GM12878 (cell line): ENCODE measurements around the gene HEPACAM2. TPM values are rescaled to one million over a fixed set of nuclear protein-coding genes. Genes with fewer than 3 reads are reported as not detected.

ENCODE experiments used
- ATAC-seq: fragments of 200-7000 bp; cut with Tn5 transposase; 3 replicates; pipeline ENCODE4 v1.9.1; 2020; ENCODE audit warnings: mild to moderate bottlenecking, moderate library complexity
- BruUV-seq: library from RNA; stranded (reverse); fragments of 400-500 nt; replicated peaks from 2 replicates; lab custom pipeline; 2021; lab: Mats Ljungman, UMichigan
- CTCF ChIA-PET: fragments of 300-600 bp; sonication (Branson Sonifier 250); formaldehyde crosslinking; extraction: SDS; loops from one replicate; lab custom pipeline; 2021; ENCODE audit warnings: inconsistent platforms; lab: Yijun Ruan, JAX
- POLR2A ChIA-PET: fragments of 350-600 bp; formaldehyde crosslinking; extraction: SDS; loops from one replicate; lab custom pipeline; 2021; ENCODE audit warnings: inconsistent platforms; lab: Charles Lee
- RAD21 ChIA-PET: fragments of 300-600 bp; sonication (Branson Sonifier 250); formaldehyde crosslinking; loops from one replicate; lab custom pipeline; 2023; ENCODE audit warnings: antibody characterized with exemption; ENCODE audit not compliant: unreplicated experiment; lab: Charles Lee
- SMC1A ChIA-PET: fragments of 300-600 bp; sonication (Branson Sonifier 250); formaldehyde crosslinking; loops from one replicate; lab custom pipeline; 2023; ENCODE audit not compliant: unreplicated experiment, uncharacterized antibody; lab: Charles Lee
- DNase-seq: peaks from one replicate; pipeline ENCODE4 v3.0.0-alpha.2; 2011; ENCODE audit warnings: low read depth, low spot score
- FAIRE-seq: peaks from 3 replicates; lab custom pipeline; 2011; peaks lifted over from hg19 to GRCh38; lab: Jason Lieb, UNC
- H2AFZ ChIP-seq: 2 replicates; pipeline ENCODE4 v1.6.0; 2011; ENCODE audit warnings: low read depth, low read length, control low read depth; ENCODE audit not compliant: control insufficient read depth
- H3K27ac ChIP-seq: 2 replicates; pipeline ENCODE4 v1.5.1; 2011; ENCODE audit warnings: control low read depth; ENCODE audit not compliant: control insufficient read depth, insufficient read depth
- H3K27me3 ChIP-seq, 2 experiments: replicated peaks in 1 of 2; 2 replicates each; pipeline versions ENCODE4 v1.6.0 to v1.6.1; 2011; ENCODE audit warnings: low read length in 1 of 2; ENCODE audit not compliant: control insufficient read depth in 2 of 2, insufficient read depth in 2 of 2
- H3K36me3 ChIP-seq, 2 experiments: 2 replicates each; pipeline ENCODE4 v1.5.1; 2011; ENCODE audit warnings: low read length in 1 of 2; ENCODE audit not compliant: control insufficient read depth in 2 of 2, insufficient read depth in 2 of 2
- H3K4me1 ChIP-seq: 2 replicates; pipeline ENCODE4 v1.6.1; 2011; ENCODE audit warnings: mild to moderate bottlenecking, low read length, moderate library complexity, mixed read lengths; ENCODE audit not compliant: control insufficient read depth, insufficient read depth
- H3K4me2 ChIP-seq: 2 replicates; pipeline ENCODE4 v1.6.0; 2011; ENCODE audit warnings: control low read depth; ENCODE audit not compliant: control insufficient read depth, insufficient read depth
- H3K4me3 ChIP-seq: fragments of 200-600 bp; sonication (generic); 2 replicates; pipeline ENCODE4 v1.5.1; 2016
- H3K79me2 ChIP-seq: 2 replicates; pipeline ENCODE4 v1.6.0; 2011; ENCODE audit warnings: low read length; ENCODE audit not compliant: control insufficient read depth, insufficient read depth
- H3K9ac ChIP-seq: 2 replicates; pipeline ENCODE4 v1.8.0; 2011; ENCODE audit warnings: low read length, control low read depth, mixed read lengths; ENCODE audit not compliant: control insufficient read depth, insufficient read depth
- H3K9me3 ChIP-seq: replicated peaks from 3 replicates; pipeline ENCODE4 v1.5.1; 2011; ENCODE audit warnings: mild to moderate bottlenecking, low read length; ENCODE audit not compliant: control insufficient read depth, insufficient read depth
- H4K20me1 ChIP-seq: 2 replicates; pipeline ENCODE4 v1.6.0; 2011; ENCODE audit not compliant: control insufficient read depth, insufficient read depth
- CTCF ChIP-seq, 3 experiments: IDR thresholded peaks in 2 of 3; conservative IDR thresholded peaks in 1 of 3; 2 replicates each; pipeline ENCODE4 v1.5.1; 2011; ENCODE audit warnings: low read depth in 3 of 3, low read length in 3 of 3, mild to moderate bottlenecking in 3 of 3, control low read depth in 2 of 3, moderate library complexity in 2 of 3, inconsistent platforms in 1 of 3, mixed read lengths in 1 of 3; ENCODE audit not compliant: control insufficient read depth in 2 of 3, insufficient read depth in 1 of 3; ENCODE audit errors: extremely low read depth in 1 of 3
- ZNF24 ChIP-seq: fragments of 450-650 bp; IDR thresholded peaks from 2 replicates; pipeline ENCODE4 v1.6.1; 2017; ENCODE audit warnings: antibody characterized with exemption, mild to moderate bottlenecking
- WGBS: methylation state at CpG from one replicate; pipeline ENCODE4 v1.1.6; 2016; ENCODE audit warnings: low lambda C conversion rate; ENCODE audit not compliant: insufficient replicate concordance, insufficient coverage; ENCODE audit errors: missing lambda C conversion rate; 5-methylcytosine and 5-hydroxymethylcytosine counted together
- in situ Hi-C: fragments of 300-500 bp; cut with MboI; formaldehyde crosslinking; loops from 9 replicates; pipeline ENCODE4 v1.14.3; 2018; ENCODE audit warnings: mixed read lengths
- intact Hi-C: fragments of 100-400 bp; cut with micrococcal nuclease; formaldehyde crosslinking; loops from one replicate; pipeline ENCODE4 v1.14.2; 2022; ENCODE audit not compliant: unreplicated experiment
- polyA plus RNA-seq, 11 experiments: library from polyadenylated mRNA; depleted of rRNA in 4 of 11; unstranded in 6 of 11; stranded (reverse) in 5 of 11; fragments of >200 nt; fragmentation: Nextera tagmentation in 4 of 11; fragmentation: Illumina TruSeq in 1 of 11; extraction: Ambion mirVana in 4 of 11; extraction: Trizol in 1 of 11; gene quantifications; 1 replicate in 1 of 11; 2 replicates in 10 of 11; pipeline versions ENCODE4 v1.2.1 to v1.2.3, GENCODE V29; 2011 to 2016; ENCODE audit warnings: inconsistent platforms in 2 of 11, missing spikeins in 2 of 11, low read depth in 1 of 11
- total RNA-seq, 4 experiments: library from RNA; depleted of rRNA in 3 of 4; stranded (reverse); fragments of >200 nt in 3 of 4; fragmentation: Illumina TruSeq in 1 of 4; extraction: Trizol in 1 of 4; gene quantifications; 2 replicates each; pipeline versions ENCODE4 v1.2.1 to v1.2.3, GENCODE V29; 2013 to 2021

The HEPACAM2 gene
- total and polyA plus RNA-seq, 10 of the 15 experiments (the other 5 are each of a cell fraction or from before 2014, with no cell fraction given) = 0.04 to 0.58 TPM; not detected in 8

GRCh38 chr7:93146036-93146435 lies 80.2 kb downstream of the HEPACAM2 start:
- POLR2A ChIA-PET = interaction anchor here (1.2 to 4.2 kb wide), 4 partner anchors 8 to 29 kb away, joined by 3 to 33 read pairs (median 6); partner anchors contain the start of gene SAMD9
- Histone ChIP-seq H3K9me3 (no peaks in the 10 kb centered on the region; the same call in 2 of the 3 replicates), H3K27ac (peak overlapping the region; percentile 84), H3K4me3 (peak overlapping the region; percentile 91), H3K4me1 (peaks cover 10% of the 10 kb centered on the region; the same call in 1 of the 2 replicates), H4K20me1 (no peaks in the 10 kb centered on the region), H3K36me3 (peaks cover 0 to 29% of the 10 kb centered on the region in 2 experiments; a peak in 3 of 4 replicates), H3K27me3 (no peaks in the 10 kb centered on the region), H2AFZ (no peak overlapping the region; the same call in 1 of the 2 replicates), H3K79me2 (peaks cover 32% of the 10 kb centered on the region), H3K4me2 (peak overlapping the region; percentile 72), H3K9ac (peak overlapping the region; percentile 63)
- SMC1A ChIA-PET = interaction anchor here (0.9 to 5.8 kb wide), 11 partner anchors 8 to 86 kb away, joined by 3 to 58 read pairs (median 6); partner anchors contain the start of genes HEPACAM2, SAMD9 and VPS50
- RAD21 ChIA-PET = interaction anchor here (0.6 to 4.7 kb wide), 5 partner anchors 19 to 661 kb away, joined by 3 to 35 read pairs (median 5); partner anchors contain the start of genes SAMD9 and VPS50
- in situ Hi-C loops = no loop called here
- intact Hi-C loops = loop anchor here (2.0 kb wide), 2 partner anchors 27 to 87 kb away; partner anchors contain the start of gene VPS50
- DNase-seq (no peak), ATAC-seq (0 out of 3 replicates have a peak, but pooled peaks have one; percentile 4), FAIRE-seq (no peak)
- 0% methylated on average over 1 of the region's 1 CpG for WGBS
- CTCF ChIA-PET = interaction anchor here (1.4 to 3.7 kb wide), 6 partner anchors 10 to 83 kb away, joined by 3 to 19 read pairs (median 8); partner anchors contain the start of gene SAMD9
- BruUV-seq = no TSS peak
- TF ChIP-seq ZNF24 (no peak), CTCF (IDR thresholded peaks at IDR 0.05 in 2 of 3, conservative IDR thresholded peaks at IDR 0.05 in 1 of 3; ENCODE audit: control insufficient read depth in 2 of 3, extremely low read depth in 1 of 3, insufficient read depth in 1 of 3, low read depth in 3 of 3, low read length in 3 of 3) (peak in 1 of 3 experiments; percentile 27; a peak in 1 of 6 replicates)
